HG02938 (cell line): ENCODE results near the gene MOB3C.
A peak's percentile ranks its signal among the peaks of the same experiment; 100 is the strongest.
"Not testable (repeated sequence)": the region's sequence is repeated elsewhere in the genome, so short reads cannot be mapped to it uniquely, and the experiment has no call there.

Experiments
- ATAC-seq: cut with Tn5 transposase; IDR thresholded peaks from one replicate; pipeline ENCODE4 v1.9.1; 2021; ENCODE audit warnings: mild to moderate bottlenecking, moderate library complexity; ENCODE audit not compliant: unreplicated experiment

The MOB3C gene

GRCh38 chr1:46616277-46617107, at the start of gene MOB3C:
MOB3C (minus strand) TSS chr1:46616811; CDS start chr1:46613321, 3,490 bp downstream.
- peak; percentile 52 for ATAC-seq

DNA sequence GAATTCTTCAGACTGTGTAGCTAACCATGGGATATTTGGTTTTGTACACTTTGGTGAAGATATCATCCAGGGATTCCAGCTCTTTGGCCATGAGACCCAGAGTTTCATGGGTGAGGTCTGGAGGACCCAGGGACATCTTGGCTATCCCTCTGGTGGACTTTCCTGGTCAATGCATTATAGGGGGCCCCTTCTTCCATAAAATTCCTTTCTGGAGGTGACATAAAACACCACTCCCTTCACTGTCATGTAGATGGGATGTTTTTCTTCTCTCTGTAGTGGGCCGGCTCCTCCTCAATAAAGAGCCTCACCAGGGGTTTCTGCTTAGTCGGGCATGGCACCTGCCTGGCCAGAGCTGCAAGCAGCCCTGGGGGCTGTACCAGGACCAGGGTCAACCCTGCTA, 49.4 kb upstream of the MOB3C start:
- ATAC-seq, result no peak

- not testable (repeated sequence) for ATAC-seq
Observed at GRCh38 chr1:46662919-46663318, 46.3 kb upstream of the MOB3C start.

DNA sequence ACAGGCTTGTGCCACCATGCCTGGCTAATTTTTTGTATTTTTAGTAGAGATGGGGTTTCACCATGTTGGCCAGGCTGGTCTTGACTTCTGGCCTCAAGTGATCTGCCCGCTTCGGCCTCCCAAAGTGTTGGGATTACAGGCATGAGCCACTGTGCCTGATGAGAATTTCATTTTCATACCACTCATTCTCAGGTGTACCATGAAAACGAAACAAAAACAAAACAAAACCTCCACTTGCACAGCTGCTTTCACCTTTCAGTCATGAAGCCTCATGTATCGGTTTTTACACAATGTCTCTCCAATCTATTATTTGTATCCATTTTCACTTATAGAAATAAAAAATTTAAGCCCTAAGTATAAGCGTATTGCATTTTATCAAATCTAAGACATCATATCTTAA, 43.5 kb upstream of the MOB3C start:
- peak; percentile 83 for ATAC-seq

GRCh38 chr1:46659307-46659870, 42.8 kb upstream of the MOB3C start:
- no peak for ATAC-seq

GRCh38 chr1:46657775-46658174, 41.2 kb upstream of the MOB3C start:
- ATAC-seq, result no peak

- no peak for ATAC-seq
Observed at GRCh38 chr1:46656643-46657042, 40.0 kb upstream of the MOB3C start.

DNA sequence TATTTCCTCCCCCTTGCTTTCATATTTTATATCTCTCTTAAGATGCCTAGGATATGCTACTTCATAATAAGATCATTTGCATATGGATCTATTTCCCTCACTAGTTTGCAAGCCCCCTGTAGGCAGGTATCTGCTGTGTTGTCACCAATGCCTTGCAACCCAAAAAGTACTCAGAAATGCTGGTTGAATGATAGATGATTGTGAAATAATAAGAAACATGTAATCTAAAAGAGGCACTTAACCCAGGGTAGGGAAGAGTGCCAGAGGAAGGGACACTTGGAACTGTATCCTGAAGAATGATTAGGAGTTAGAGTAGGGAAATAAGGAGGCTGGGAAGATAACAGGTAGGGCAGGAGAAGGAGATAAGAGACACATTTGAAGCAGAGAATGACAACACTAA, 39.2 kb upstream of the MOB3C start:
- ATAC-seq, result no peak

DNA sequence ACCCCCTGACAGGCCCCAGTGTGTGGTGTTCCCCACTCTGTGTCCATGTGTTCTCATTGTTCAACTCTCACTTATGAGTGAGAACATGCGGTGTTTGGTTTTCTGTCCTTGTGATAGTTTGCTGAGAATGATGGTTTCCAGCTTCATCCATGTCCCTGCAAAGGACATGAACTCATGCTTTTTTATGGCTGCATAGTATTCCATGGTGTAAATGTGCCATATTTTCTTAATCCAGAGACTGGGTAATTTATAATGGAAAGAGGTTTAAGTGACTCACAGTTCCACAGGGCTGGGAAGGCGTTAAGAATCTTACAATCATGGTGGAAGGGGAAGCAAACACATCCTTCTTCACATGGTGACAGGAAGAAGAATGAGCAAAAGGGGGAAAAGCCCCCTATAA, 38.1 kb upstream of the MOB3C start:
- not testable (repeated sequence) for ATAC-seq

- no peak for ATAC-seq
Observed at GRCh38 chr1:46654012-46654411, 37.4 kb upstream of the MOB3C start.

GRCh38 chr1:46653405-46653958, 36.9 kb upstream of the MOB3C start:
- ATAC-seq, result no peak

- ATAC-seq, result no peak
Observed at GRCh38 chr1:46652321-46653100, 35.9 kb upstream of the MOB3C start.

DNA sequence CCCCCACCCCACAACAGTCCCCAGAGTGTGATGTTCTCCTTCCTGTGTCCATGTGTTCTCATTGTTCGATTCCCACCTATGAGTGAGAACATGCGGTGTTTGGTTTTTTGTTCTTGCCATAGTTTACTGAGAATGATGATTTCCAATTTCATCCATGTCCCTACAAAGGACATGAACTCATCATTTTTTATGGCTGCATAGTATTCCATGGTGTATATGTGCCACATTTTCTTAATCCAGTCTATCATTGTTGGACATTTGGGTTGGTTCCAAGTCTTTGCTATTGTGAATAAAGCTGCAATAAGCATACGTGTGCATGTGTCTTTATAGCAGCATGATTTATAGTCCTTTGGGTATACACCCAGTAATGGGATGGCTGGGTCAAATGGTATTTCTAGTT, 34.5 kb upstream of the MOB3C start:
- not testable (repeated sequence) for ATAC-seq

GRCh38 chr1:46650491-46650890, 33.9 kb upstream of the MOB3C start:
- no peak for ATAC-seq

DNA sequence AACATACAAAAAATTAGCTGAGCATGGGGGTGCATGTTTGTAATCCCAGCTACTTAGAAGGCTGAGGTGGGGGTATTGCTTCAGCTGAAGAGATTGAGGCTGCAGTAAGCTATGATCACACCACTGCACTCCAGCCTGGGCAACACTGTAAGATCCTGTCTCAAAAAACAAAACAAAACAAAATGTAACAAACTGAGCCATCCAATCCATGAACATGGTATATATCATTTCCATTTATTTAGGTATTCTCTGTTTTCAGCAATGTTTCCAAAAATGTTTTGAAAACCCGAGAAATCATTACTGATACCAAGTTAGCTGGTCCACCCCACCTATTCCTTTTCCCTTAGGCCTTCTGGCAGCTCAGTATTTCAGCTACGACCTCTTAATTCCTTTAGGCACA, 33.2 kb upstream of the MOB3C start:
- ATAC-seq, result no peak

DNA sequence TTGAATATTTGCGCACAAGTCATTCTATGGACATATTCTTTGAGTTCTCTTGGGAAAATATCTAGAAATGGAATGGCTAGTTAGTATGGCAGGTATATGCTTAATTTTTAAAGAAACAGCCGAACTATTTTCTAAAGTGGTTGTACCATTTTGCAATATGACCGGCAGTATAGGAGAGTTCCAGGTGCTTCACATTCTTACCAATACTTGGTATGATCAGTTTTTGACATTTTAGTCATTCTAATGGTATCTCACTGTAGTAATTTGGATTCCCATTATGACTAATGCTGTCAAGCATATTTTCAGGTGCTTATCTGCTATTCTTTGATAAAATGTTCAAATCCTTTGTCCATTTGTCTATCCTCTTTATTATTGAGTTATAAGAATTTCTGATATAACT, 31.0 kb upstream of the MOB3C start:
- ATAC-seq, result no peak

DNA sequence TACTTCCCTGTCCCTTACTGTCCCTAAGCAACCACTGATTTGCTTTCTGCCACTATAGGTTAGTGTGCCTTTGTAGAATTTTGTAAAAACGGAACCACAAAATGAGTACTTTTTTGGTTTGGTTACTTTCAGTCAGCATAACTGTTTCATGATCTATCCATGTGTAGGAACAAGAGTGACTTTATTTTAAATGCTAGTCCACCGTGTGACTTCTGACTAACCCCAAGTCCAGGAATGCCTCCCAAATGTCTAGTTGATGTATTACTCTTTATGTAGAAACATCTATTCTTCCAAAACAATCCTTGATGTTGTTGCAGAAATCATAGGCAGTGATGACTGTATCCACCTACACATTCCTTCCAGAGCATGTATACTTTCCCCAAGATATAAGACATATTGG, 30.2 kb upstream of the MOB3C start:
- ATAC-seq, result no peak

DNA sequence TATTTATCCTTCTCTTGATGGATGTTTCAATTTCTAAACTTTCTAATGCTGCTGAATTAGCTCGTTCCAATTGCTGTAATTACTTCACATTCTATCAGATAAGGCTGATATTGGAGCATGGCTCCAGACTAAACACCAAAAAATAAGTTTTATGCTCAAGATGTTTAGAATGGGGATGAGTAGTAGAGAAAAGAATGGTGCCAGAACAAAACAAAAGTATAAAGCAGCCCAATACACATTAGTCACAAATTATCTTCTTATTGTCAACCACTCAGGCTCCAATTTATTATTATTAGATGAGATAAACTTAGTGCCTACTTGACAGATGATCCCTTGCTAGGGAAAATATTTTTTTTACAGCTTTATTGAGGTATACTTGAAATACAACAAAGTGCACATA, 29.7 kb upstream of the MOB3C start:
- no peak for ATAC-seq

- no peak for ATAC-seq
Observed at GRCh38 chr1:46645815-46646214, 29.2 kb upstream of the MOB3C start.

- no peak for ATAC-seq
Observed at GRCh38 chr1:46643368-46643775, 26.8 kb upstream of the MOB3C start.

- no peak for ATAC-seq
Observed at GRCh38 chr1:46642115-46642680, 25.6 kb upstream of the MOB3C start.
